Renal pelvis (tissue), 12 donors: Measurements from ENCODE around the gene NDUFAF8. TPM values are rescaled to one million over a fixed set of nuclear protein-coding genes. Genes with fewer than 3 reads are reported as not detected.

Experiments used
- DNase-seq: peaks from one replicate; pipeline ENCODE4 v3.0.0-alpha.2; 2013
- long read RNA-seq, 16 experiments: transcript quantifications; one replicate each; lab custom pipeline, GENCODE V29; 2026
- polyA plus RNA-seq, 3 donors: library from polyadenylated mRNA; unstranded; fragments of 120-200 nt; gene quantifications; one replicate each; pipeline ENCODE4 v1.2.1, GENCODE V29; 2013; ENCODE audit not compliant: insufficient read length in 3 of 3

NDUFAF8 gene, protein sequence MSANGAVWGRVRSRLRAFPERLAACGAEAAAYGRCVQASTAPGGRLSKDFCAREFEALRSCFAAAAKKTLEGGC
- polyA plus RNA-seq: 10 to 100 TPM; 44.6 to 57.4 (median 49.2) TPM
- long read RNA-seq, donor 1, transcript NDUFAF8-201 (3 exons, 615 nt): major isoform, 37 of 37 reads
- long read RNA-seq, donor 1, partial matches to known transcripts: 0 of 37 reads
- long read RNA-seq, donor 1, other reads (novel, unspliced or antisense): 0 of 37 reads
- long read RNA-seq, donor 2, transcript NDUFAF8-201 (3 exons, 615 nt): major isoform, 67 of 68 reads
- long read RNA-seq, donor 2, partial matches to known transcripts: 0 of 68 reads
- long read RNA-seq, donor 2, other reads (novel, unspliced or antisense): 0 of 68 reads
- long read RNA-seq, donor 3, transcript NDUFAF8-201 (3 exons, 615 nt): major isoform, 64 of 74 reads
- long read RNA-seq, donor 3, partial matches to known transcripts: 7 of 74 reads
- long read RNA-seq, donor 3, other reads (novel, unspliced or antisense): 0 of 74 reads
- long read RNA-seq, donor 4, transcript NDUFAF8-201 (3 exons, 615 nt): major isoform, 85 of 89 reads
- long read RNA-seq, donor 4, partial matches to known transcripts: 0 of 89 reads
- long read RNA-seq, donor 4, other reads (novel, unspliced or antisense): 0 of 89 reads
- long read RNA-seq, donor 5, transcript NDUFAF8-201 (3 exons, 615 nt): major isoform, 33 of 39 reads
- long read RNA-seq, donor 5, partial matches to known transcripts: 6 of 39 reads
- long read RNA-seq, donor 5, other reads (novel, unspliced or antisense): 0 of 39 reads
- long read RNA-seq, donor 6, transcript NDUFAF8-201 (3 exons, 615 nt): major isoform, 29 of 30 reads
- long read RNA-seq, donor 6, partial matches to known transcripts: 0 of 30 reads
- long read RNA-seq, donor 6, other reads (novel, unspliced or antisense): 0 of 30 reads
- long read RNA-seq, donor 7, transcript NDUFAF8-201 (3 exons, 615 nt): major isoform, 59 of 81 reads
- long read RNA-seq, donor 7, partial matches to known transcripts: 18 of 81 reads
- long read RNA-seq, donor 7, other reads (novel, unspliced or antisense): 0 of 81 reads
- long read RNA-seq, donor 8, transcript NDUFAF8-201 (3 exons, 615 nt): major isoform, 14 of 14 reads
- long read RNA-seq, donor 8, partial matches to known transcripts: 0 of 14 reads
- long read RNA-seq, donor 8, other reads (novel, unspliced or antisense): 0 of 14 reads
- long read RNA-seq, donor 9, transcript NDUFAF8-201 (3 exons, 615 nt): major isoform, 56 of 57 reads
- long read RNA-seq, donor 9, partial matches to known transcripts: 0 of 57 reads
- long read RNA-seq, donor 9, other reads (novel, unspliced or antisense): 0 of 57 reads
- long read RNA-seq, donor 10, transcript NDUFAF8-201 (3 exons, 615 nt): major isoform, 63 of 63 reads
- long read RNA-seq, donor 10, partial matches to known transcripts: 0 of 63 reads
- long read RNA-seq, donor 10, other reads (novel, unspliced or antisense): 0 of 63 reads
- long read RNA-seq, donor 11, transcript NDUFAF8-201 (3 exons, 615 nt): major isoform, 23 of 24 reads
- long read RNA-seq, donor 11, partial matches to known transcripts: 0 of 24 reads
- long read RNA-seq, donor 11, other reads (novel, unspliced or antisense): 0 of 24 reads
- long read RNA-seq, donor 12, transcript NDUFAF8-201 (3 exons, 615 nt): major isoform, 59 of 65 reads
- long read RNA-seq, donor 12, partial matches to known transcripts: 0 of 65 reads
- long read RNA-seq, donor 12, other reads (novel, unspliced or antisense): 0 of 65 reads
- long read RNA-seq, donor 13, transcript NDUFAF8-201 (3 exons, 615 nt): major isoform, 30 of 39 reads
- long read RNA-seq, donor 13, partial matches to known transcripts: 5 of 39 reads
- long read RNA-seq, donor 13, other reads (novel, unspliced or antisense): 0 of 39 reads
- long read RNA-seq, donor 14: 0 reads
- long read RNA-seq, donor 15: 0 reads
- long read RNA-seq, donor 16, transcript NDUFAF8-201 (3 exons, 615 nt): major isoform, 78 of 82 reads
- long read RNA-seq, donor 16, partial matches to known transcripts: 0 of 82 reads
- long read RNA-seq, donor 16, other reads (novel, unspliced or antisense): 0 of 82 reads

GRCh38 chr17:81238815-81239713 lies at the start of gene NDUFAF8, which contains the start of gene TEPSIN:
Gene NDUFAF8, plus strand, starts transcription at chr17:81239318. Its CDS starts 46 bp downstream, at chr17:81239364.
Gene TEPSIN, minus strand, starts transcription at chr17:81239055. Its CDS starts 22 bp downstream, at chr17:81239033.
- DNase-seq: peak; percentile 100

GRCh38 chr17:81189670-81190530 lies 49.2 kb upstream of the NDUFAF8 start:
- DNase-seq: no peak

DNA sequence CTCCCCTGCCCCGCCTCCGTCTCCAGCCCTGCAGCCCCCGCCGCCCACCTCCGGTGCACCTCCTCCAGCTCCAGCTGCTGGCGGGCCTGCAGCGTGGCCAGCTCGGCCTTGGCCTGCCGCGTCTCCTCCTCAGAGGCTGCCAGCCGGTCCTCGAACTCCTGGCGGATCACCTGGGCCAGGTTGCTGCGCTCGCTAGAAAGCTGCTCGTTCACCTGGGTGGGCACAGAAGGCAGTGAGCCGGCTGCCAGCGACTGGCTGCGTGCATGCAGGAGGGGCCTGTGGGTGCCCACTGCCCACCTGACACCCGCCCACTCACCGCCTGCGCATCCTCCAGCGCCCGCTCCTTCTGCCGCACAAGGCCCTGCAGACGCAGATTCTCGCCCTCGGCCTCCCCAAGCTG lies 48.5 kb upstream of the NDUFAF8 start:
- no peak for DNase-seq

GRCh38 chr17:81191116-81191515 lies 48.0 kb upstream of the NDUFAF8 start:
- DNase-seq: no peak

DNA sequence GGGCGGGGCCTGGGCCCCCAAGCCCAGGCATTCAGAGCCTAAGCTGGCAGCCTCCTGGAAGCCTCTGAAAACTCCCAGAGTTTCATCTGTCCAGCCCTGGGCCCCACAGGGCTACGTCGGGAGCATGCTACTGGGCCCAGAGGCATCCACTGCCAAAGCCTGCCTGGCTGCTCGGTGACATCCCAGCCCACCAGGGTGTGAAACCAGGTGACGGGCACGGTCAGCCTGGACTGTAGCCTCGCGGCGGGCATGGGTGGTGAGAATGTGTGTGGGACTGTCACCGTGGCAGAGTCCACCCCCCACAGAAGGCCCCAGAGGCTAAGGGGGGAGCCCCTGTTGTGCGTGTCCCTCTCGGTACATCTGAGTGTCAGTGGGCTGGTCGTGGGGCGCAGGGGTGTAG lies 47.5 kb upstream of the NDUFAF8 start:
- no peak for DNase-seq

DNA sequence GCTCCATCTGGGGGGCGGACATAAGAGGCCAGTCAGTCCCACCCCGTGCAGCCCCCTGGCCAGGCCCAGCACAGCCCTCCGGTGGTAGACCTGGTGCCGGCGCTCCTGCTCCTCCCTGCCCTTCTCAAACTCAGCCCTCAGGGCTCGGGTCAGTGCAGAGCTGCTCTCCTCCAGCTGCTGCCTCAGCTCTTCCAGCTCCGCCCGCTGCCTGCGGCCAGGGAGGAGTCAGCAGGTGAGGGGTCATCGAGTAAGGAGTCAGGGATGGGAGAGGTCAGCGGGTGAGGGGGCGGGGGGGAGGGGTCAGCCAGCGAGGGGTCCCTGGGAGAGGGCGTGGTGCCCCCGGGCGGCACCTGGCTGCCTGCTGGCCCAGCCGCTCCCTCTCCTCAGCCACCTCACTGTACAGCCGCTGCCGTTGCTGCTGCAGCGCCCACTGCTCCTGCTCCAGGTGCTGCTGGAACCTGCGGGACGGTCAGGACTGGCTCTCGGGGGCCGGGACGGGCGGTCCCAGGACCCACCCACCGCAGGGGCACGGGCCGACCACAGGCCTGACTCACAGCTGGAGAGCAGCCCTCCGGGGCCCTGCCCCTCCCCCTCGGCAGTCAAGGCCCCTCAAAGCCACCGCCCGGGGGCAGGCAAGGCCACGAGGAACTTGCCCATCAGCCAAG lies 46.6 kb upstream of the NDUFAF8 start:
- no peak for DNase-seq

- DNase-seq: no peak
Observed at GRCh38 chr17:81193051-81193410, 46.1 kb upstream of the NDUFAF8 start.

- peak; percentile 14 for DNase-seq
Observed at GRCh38 chr17:81193470-81194224, 45.5 kb upstream of the NDUFAF8 start.

DNA sequence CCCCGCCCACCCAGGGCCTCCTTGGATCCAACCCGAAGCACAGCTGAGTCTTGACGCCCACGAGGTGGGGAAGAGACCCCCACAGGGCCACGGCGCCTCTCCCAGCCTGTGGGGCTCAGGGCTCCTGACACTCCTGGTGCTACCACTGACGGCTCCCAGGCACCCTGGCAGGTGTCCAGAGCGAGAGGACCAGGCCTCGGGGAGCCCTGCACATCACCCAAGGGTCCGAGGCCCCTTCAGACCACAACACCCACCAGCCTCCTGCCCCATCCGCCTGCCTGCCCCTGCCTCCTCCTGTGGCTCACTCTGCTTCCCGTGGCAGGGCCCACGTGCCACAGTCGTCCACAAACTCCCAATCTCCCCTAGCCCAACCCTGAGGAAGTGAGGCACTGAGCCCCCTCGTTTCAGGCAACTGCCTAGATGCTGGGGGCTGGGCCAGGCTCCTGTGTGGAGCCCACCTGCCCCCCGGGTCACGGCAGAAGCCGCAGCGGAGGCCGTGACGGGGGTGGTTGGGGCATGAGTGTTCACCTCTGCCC lies 44.8 kb upstream of the NDUFAF8 start:
- no peak for DNase-seq

GRCh38 chr17:81194941-81195901 lies 43.9 kb upstream of the NDUFAF8 start:
- DNase-seq: no peak

DNA sequence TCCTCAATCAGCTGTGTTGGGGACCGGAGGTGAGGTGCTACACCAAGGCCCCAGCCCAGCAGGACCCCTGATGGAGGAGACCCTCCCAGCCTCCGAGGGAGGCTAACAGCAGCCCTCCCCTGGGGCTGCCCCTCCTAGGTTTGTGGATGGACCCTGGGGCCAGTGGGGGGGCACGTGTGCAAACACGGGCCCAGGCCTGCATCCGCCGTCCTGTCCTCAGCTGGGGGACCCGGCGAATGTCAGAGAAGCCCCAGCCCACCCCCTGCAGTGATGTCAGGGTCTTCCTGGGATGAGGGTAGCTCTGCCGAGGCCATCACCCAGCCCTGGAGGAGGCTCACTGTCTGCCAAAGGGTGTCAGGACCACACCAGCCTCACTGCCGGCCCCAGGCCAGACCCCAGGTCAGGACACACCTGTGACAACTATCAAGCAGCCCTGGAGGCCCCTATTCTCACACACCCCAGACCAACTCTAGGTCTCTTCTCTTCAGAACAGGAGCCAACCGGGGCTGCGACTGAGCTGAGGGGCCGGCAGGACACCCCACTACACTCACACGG lies 43.1 kb upstream of the NDUFAF8 start:
- no peak for DNase-seq

- DNase-seq: no peak
Observed at GRCh38 chr17:81196505-81197408, 42.4 kb upstream of the NDUFAF8 start.

- DNase-seq: no peak
Observed at GRCh38 chr17:81197409-81197795, 41.7 kb upstream of the NDUFAF8 start.
